ENCODE data around the gene POLR2L.

The POLR2L gene

GRCh38 chr11:842370-843002 is at the start of gene POLR2L, which contains the start of gene TSPAN4:
POLR2L (minus strand) TSS chr11:842529; CDS start chr11:842508, 21 bp downstream.
TSPAN4 (plus strand) TSS chr11:842852; CDS start chr11:850305, 7,453 bp downstream.
- peaks cover 19% of the 10 kb centered on the region for H3K79me2 ChIP-seq (ENCODE audit: insufficient read depth, low read length)
- H3K9ac ChIP-seq (ENCODE audit: low read length), result peak within 1 kb of the TSS; percentile 79
- no peaks in the 10 kb centered on the region for H3K9me3 ChIP-seq (ENCODE audit: insufficient read depth, low read length)
- peak within 1 kb of the TSS; percentile 69 for H3K27ac ChIP-seq (ENCODE audit: low read depth, low read length)
- no peaks in the 10 kb centered on the region for H3K36me3 ChIP-seq (ENCODE audit: low read length)
- H3K4me3 ChIP-seq (ENCODE audit: insufficient read depth, low read length, poor library complexity, severe bottlenecking), result peak within 1 kb of the TSS; percentile 88
- H3K27me3 ChIP-seq (ENCODE audit: low read length), result no peaks in the 10 kb centered on the region
- H4K20me1 ChIP-seq (ENCODE audit: low read depth, low read length), result peaks cover 6% of the 10 kb centered on the region; the same call in 1 of the 2 replicates
- TF ChIP-seq, protein P1, sequence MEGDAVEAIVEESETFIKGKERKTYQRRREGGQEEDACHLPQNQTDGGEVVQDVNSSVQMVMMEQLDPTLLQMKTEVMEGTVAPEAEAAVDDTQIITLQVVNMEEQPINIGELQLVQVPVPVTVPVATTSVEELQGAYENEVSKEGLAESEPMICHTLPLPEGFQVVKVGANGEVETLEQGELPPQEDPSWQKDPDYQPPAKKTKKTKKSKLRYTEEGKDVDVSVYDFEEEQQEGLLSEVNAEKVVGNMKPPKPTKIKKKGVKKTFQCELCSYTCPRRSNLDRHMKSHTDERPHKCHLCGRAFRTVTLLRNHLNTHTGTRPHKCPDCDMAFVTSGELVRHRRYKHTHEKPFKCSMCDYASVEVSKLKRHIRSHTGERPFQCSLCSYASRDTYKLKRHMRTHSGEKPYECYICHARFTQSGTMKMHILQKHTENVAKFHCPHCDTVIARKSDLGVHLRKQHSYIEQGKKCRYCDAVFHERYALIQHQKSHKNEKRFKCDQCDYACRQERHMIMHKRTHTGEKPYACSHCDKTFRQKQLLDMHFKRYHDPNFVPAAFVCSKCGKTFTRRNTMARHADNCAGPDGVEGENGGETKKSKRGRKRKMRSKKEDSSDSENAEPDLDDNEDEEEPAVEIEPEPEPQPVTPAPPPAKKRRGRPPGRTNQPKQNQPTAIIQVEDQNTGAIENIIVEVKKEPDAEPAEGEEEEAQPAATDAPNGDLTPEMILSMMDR (IDR thresholded peaks at IDR 0.05; ENCODE audit: insufficient read depth, low read length, poor library complexity, severe bottlenecking), result no peak
- no peak for TF ChIP-seq EZH2phosphoT487 (conservative IDR thresholded peaks at IDR 0.05; ENCODE audit: low read length)
- H3F3A ChIP-seq (ENCODE audit: insufficient read depth), result no peaks in the 10 kb centered on the region
- H3K4me2 ChIP-seq (ENCODE audit: low read depth, low read length, poor library complexity, severe bottlenecking), result peak within 1 kb of the TSS; percentile 70
- no peaks in the 10 kb centered on the region for H3K9me2 ChIP-seq (replicated peaks; ENCODE audit: insufficient read depth, low read length)
- H2AFZ ChIP-seq (ENCODE audit: low read depth, low read length, severe bottlenecking), result peak within 1 kb of the TSS; percentile 99

- no peaks in the 10 kb centered on the region for H3K36me3 ChIP-seq (ENCODE audit: low read length)
- H3K4me2 ChIP-seq (ENCODE audit: low read depth, low read length, poor library complexity, severe bottlenecking), result no peak overlapping the region
- H3K27ac ChIP-seq (ENCODE audit: low read depth, low read length), result no peak overlapping the region
- H3F3A ChIP-seq (ENCODE audit: insufficient read depth), result no peaks in the 10 kb centered on the region
- H3K9me2 ChIP-seq (replicated peaks; ENCODE audit: insufficient read depth, low read length), result no peaks in the 10 kb centered on the region
- H2AFZ ChIP-seq (ENCODE audit: low read depth, low read length, severe bottlenecking), result no peak overlapping the region
- no peaks in the 10 kb centered on the region for H4K20me1 ChIP-seq (ENCODE audit: low read depth, low read length)
- no peak for TF ChIP-seq EZH2phosphoT487 (conservative IDR thresholded peaks at IDR 0.05; ENCODE audit: low read length)
- TF ChIP-seq, protein P1 (IDR thresholded peaks at IDR 0.05; ENCODE audit: insufficient read depth, low read length, poor library complexity, severe bottlenecking), result no peak
- H3K9ac ChIP-seq (ENCODE audit: low read length), result no peak overlapping the region
- H3K4me3 ChIP-seq (ENCODE audit: insufficient read depth, low read length, poor library complexity, severe bottlenecking), result no peak overlapping the region
- H3K27me3 ChIP-seq (ENCODE audit: low read length), result no peaks in the 10 kb centered on the region
- H3K79me2 ChIP-seq (ENCODE audit: insufficient read depth, low read length), result no peaks in the 10 kb centered on the region
- no peaks in the 10 kb centered on the region for H3K9me3 ChIP-seq (ENCODE audit: insufficient read depth, low read length)
Observed at GRCh38 chr11:890794-891540, 48.6 kb upstream of the POLR2L start.

- Histone ChIP-seq H3K9ac (ENCODE audit: low read length) (no peak overlapping the region), H3K27me3 (ENCODE audit: low read length) (no peaks in the 10 kb centered on the region), H3K36me3 (ENCODE audit: low read length) (no peaks in the 10 kb centered on the region), H4K20me1 (ENCODE audit: low read depth, low read length) (no peaks in the 10 kb centered on the region), H3K4me3 (ENCODE audit: insufficient read depth, low read length, poor library complexity, severe bottlenecking) (no peak overlapping the region), H3K9me3 (ENCODE audit: insufficient read depth, low read length) (no peaks in the 10 kb centered on the region), H3K4me2 (ENCODE audit: low read depth, low read length, poor library complexity, severe bottlenecking) (no peak overlapping the region), H3K9me2 (replicated peaks; ENCODE audit: insufficient read depth, low read length) (no peaks in the 10 kb centered on the region), H3F3A (ENCODE audit: insufficient read depth) (no peaks in the 10 kb centered on the region), H3K27ac (ENCODE audit: low read depth, low read length) (no peak overlapping the region), H2AFZ (ENCODE audit: low read depth, low read length, severe bottlenecking) (no peak overlapping the region), H3K79me2 (ENCODE audit: insufficient read depth, low read length) (no peaks in the 10 kb centered on the region)
- no peak for TF ChIP-seq EZH2phosphoT487 (conservative IDR thresholded peaks at IDR 0.05; ENCODE audit: low read length)
- TF ChIP-seq, protein P1 (IDR thresholded peaks at IDR 0.05; ENCODE audit: insufficient read depth, low read length, poor library complexity, severe bottlenecking), result no peak
Observed at GRCh38 chr11:889687-890475, 47.6 kb upstream of the POLR2L start.
